ENCODE data around the gene NASP.

Gene NASP

DNA sequence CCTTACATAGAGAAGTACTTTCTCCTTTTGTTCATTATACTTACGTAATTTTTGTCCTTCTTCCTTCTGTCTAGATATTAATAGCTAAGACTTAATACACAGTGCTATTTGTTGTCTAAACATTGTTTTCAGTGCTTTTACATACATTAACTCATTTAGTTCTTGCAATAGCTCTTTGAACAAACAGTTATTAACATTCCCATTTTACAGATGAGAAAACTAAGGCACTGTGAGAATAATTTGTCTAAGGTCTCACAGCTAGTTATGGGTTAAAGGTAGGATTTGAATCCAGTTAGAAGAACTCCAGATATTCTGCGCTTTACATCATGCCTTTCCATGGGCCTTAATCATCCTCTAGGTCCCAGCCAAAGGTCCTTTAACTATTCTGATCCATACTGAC lies 20.4 kb downstream of the NASP start:
- TF ChIP-seq, protein P1, sequence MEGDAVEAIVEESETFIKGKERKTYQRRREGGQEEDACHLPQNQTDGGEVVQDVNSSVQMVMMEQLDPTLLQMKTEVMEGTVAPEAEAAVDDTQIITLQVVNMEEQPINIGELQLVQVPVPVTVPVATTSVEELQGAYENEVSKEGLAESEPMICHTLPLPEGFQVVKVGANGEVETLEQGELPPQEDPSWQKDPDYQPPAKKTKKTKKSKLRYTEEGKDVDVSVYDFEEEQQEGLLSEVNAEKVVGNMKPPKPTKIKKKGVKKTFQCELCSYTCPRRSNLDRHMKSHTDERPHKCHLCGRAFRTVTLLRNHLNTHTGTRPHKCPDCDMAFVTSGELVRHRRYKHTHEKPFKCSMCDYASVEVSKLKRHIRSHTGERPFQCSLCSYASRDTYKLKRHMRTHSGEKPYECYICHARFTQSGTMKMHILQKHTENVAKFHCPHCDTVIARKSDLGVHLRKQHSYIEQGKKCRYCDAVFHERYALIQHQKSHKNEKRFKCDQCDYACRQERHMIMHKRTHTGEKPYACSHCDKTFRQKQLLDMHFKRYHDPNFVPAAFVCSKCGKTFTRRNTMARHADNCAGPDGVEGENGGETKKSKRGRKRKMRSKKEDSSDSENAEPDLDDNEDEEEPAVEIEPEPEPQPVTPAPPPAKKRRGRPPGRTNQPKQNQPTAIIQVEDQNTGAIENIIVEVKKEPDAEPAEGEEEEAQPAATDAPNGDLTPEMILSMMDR (IDR thresholded peaks at IDR 0.05; ENCODE audit: control insufficient read depth, insufficient read depth, low read depth, low read length, missing control alignments): no peak
- no peak overlapping the region for H3K4me3 ChIP-seq (ENCODE audit: control insufficient read depth, low read depth, low read length)
- no peak for DNase-seq (ENCODE audit: low read depth)

DNA sequence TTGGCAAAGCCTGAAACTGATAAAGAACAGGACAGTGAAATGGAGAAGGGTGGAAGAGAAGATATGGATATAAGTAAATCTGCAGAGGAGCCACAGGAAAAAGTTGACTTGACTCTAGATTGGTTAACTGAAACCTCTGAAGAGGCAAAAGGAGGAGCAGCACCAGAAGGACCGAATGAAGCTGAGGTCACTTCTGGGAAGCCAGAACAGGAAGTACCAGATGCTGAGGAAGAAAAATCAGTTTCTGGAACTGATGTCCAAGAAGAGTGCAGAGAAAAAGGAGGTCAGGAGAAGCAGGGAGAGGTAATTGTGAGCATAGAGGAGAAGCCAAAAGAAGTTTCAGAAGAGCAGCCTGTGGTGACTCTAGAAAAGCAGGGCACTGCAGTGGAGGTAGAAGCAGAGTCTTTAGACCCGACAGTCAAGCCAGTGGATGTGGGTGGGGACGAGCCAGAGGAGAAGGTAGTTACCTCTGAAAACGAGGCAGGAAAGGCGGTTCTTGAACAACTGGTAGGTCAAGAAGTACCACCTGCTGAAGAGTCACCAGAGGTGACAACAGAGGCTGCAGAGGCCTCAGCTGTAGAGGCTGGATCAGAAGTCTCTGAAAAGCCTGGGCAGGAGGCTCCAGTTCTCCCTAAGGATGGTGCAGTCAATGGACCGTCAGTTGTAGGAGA lies 23.7 kb downstream of the NASP start:
- TF ChIP-seq, protein P1 (IDR thresholded peaks at IDR 0.05; ENCODE audit: control insufficient read depth, insufficient read depth, low read depth, low read length, missing control alignments): no peak
- DNase-seq (ENCODE audit: low read depth): no peak
- H3K4me3 ChIP-seq (ENCODE audit: control insufficient read depth, low read depth, low read length): no peak overlapping the region

DNA sequence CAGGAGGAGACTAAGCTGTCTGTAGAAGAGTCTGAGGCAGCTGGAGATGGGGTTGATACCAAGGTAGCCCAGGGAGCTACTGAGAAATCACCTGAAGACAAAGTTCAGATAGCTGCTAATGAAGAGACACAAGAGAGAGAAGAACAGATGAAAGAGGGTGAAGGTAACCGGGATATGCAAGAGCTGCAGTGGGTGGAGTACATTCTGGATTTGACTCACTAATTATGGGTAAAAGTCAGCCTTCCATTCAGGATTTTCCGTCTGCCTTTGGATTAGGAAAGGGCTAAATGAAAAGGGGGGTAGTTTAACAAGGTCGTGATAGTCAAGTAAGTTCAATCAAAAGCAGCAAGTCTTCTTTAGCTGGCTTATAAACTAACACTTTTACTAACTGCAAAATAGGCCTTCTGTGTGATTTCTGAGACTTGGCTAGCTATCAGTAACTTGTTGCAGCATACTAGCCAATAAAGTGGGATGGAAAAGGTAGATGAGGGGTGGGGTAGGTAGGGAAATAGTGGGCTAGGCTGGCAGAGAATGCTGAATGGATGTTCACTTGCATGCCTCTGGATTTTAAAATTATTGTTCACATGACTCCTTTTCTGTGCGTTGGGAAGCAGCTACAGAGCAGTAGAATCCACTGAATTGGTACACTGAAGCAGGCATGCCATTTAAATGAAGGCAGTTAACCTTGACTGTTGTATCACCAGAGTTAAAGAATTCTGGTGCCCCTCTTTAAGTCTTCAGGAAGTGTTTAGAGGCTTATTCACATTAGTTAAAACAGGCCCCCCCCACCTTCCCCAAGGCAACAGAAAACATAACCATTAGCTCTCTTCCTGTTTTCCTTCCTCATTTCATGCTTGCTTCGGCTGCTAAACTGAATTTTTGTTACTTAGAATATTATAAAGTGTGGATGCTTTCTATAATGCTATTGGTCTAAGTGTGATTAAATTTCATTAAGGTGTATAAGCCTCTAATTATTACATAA lies 24.6 kb downstream of the NASP start:
- no peak for DNase-seq (ENCODE audit: low read depth)
- TF ChIP-seq, protein P1 (IDR thresholded peaks at IDR 0.05; ENCODE audit: control insufficient read depth, insufficient read depth, low read depth, low read length, missing control alignments): no peak
- H3K4me3 ChIP-seq (ENCODE audit: control insufficient read depth, low read depth, low read length): no peak overlapping the region

DNA sequence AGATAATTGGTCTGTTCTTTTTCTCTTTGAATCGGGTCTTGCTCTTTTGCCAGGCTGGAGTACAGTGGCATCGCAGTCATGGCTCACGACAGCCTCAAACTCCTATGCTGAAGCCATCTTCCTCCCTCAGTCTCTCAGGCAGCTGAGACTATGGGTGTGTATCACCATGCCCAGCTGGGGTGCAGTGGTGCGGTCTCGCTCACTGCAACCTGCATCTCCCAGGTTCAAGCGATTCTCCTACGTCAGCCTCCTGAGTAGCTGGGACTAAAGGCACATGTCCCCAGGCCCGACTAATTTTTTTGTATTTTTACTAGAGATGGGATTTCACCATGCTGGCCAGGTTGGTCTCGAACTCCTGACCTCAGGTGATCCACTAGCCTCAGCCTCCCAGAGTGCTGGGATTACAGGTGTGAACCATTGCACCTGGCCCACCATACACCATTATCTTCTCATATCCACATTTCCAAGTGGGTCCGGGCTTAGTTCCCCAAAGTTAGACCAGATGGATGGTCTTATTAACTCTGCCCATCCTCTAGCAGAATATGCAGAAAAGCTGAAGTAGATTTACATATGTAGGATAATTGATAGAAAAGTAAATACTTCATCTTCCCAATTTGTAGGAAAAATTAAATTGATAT lies 26.9 kb downstream of the NASP start:
- DNase-seq (ENCODE audit: low read depth): no peak
- no peak overlapping the region for H3K4me3 ChIP-seq (ENCODE audit: control insufficient read depth, low read depth, low read length)
- TF ChIP-seq, protein P1 (IDR thresholded peaks at IDR 0.05; ENCODE audit: control insufficient read depth, insufficient read depth, low read depth, low read length, missing control alignments): no peak

DNA sequence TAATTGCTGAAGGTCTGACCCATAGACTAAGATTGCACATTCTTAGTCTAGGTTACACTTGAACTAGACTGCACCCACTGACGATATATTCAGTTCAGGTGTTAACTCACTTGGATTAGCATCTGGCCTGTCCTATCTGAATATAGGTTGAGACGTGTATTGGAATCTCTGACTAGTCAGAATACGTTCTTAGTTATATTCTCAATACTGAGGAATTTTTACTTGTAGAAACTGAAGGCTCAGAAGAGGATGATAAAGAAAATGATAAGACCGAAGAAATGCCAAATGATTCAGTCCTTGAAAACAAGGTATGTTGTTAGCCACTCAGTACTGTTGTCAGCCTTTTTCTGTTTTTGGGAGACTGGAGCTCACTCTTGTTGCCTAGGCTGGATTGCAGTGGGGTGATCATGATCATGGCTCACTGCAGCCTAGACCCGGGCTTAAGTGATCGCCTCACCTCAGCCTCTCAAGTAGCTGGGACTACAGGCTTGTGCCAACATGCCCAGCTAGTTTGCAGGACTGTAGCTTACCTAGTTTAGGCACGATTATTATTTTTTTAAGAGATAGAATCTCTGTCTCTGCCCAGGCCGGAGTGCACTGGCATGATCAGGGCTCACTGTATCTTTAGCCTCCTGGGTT lies 29.2 kb downstream of the NASP start:
- no peak overlapping the region for H3K4me3 ChIP-seq (ENCODE audit: control insufficient read depth, low read depth, low read length)
- TF ChIP-seq, protein P1 (IDR thresholded peaks at IDR 0.05; ENCODE audit: control insufficient read depth, insufficient read depth, low read depth, low read length, missing control alignments): no peak
- DNase-seq (ENCODE audit: low read depth): no peak

DNA sequence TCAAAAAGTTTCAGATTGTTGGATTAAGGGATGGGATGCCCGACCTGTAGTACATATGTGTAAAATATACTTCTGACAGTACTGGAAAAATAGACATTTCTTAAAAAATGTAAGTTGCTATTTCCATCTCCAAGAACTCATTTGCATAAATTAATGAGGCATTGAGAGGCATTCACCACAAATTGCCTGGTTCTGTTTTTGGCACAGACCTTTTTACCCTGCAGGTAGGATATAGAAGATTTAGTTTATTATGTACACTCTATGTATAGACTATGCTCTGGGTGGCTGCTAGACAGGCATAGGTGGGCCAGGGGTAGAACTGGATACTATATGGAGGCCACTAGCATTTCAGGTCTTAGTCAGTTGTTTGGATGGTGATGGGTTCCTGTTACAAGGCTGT lies 32.0 kb downstream of the NASP start:
- no peak for DNase-seq (ENCODE audit: low read depth)
- no peak overlapping the region for H3K4me3 ChIP-seq (ENCODE audit: control insufficient read depth, low read depth, low read length)
- TF ChIP-seq, protein P1 (IDR thresholded peaks at IDR 0.05; ENCODE audit: control insufficient read depth, insufficient read depth, low read depth, low read length, missing control alignments): no peak

Measured in AG09309 (cell line).